B cell (primary cell): ENCODE results near the gene FOXK1. TPM values are rescaled to one million over a fixed set of nuclear protein-coding genes. Genes with fewer than 3 reads are reported as not detected.

Experiments
- ATAC-seq: fragments of 200-7000 bp; cut with Tn5 transposase; one replicate; pipeline ENCODE4 v1.10.0; 2021; ENCODE audit warnings: low read depth, mild to moderate bottlenecking, moderate number of reproducible peaks, moderate library complexity
- CTCF ChIA-PET: fragments of 350-600 bp; sonication (Branson Sonifier 250); formaldehyde crosslinking; loops from one replicate; lab custom pipeline; 2021; ENCODE audit warnings: antibody characterized with exemption, inconsistent platforms; lab: Charles Lee
- POLR2A ChIA-PET: fragments of 350-600 bp; sonication (Branson Sonifier 250); formaldehyde crosslinking; loops from one replicate; lab custom pipeline; 2021; ENCODE audit warnings: antibody characterized with exemption; lab: Charles Lee
- DNase-seq: peaks from one replicate; pipeline ENCODE4 v3.0.0; 2013
- H2AFZ ChIP-seq: 2 replicates; pipeline ENCODE4 v1.6.1; 2012; ENCODE audit warnings: mild to moderate bottlenecking, low read depth, low read length; ENCODE audit not compliant: insufficient read depth, poor library complexity, severe bottlenecking
- H3K27ac ChIP-seq, 2 donors: 1 replicate in 1 of 2; 2 replicates in 1 of 2; pipeline ENCODE4 v1.5.1; 2012 to 2013; ENCODE audit warnings: low read length in 2 of 2, mild to moderate bottlenecking in 2 of 2, moderate library complexity in 1 of 2
- H3K27me3 ChIP-seq, 4 experiments: fragments of 200-600 bp in 1 of 4; sonication (generic) in 1 of 4; replicated peaks in 1 of 4; 1 replicate in 2 of 4; 2 replicates in 2 of 4; pipeline versions ENCODE4 v1.6.1 to v1.7.0; 2013 to 2016; ENCODE audit warnings: low read length in 3 of 4, mild to moderate bottlenecking in 2 of 4, mixed read lengths in 1 of 4, moderate library complexity in 1 of 4; ENCODE audit not compliant: insufficient read depth in 4 of 4, control insufficient read depth in 3 of 4; ENCODE audit errors: control extremely low read depth in 1 of 4
- H3K36me3 ChIP-seq, 2 experiments: replicated peaks in 1 of 2; 1 replicate in 1 of 2; 2 replicates in 1 of 2; pipeline versions ENCODE4 v1.6.1 to v1.7.1; 2013; ENCODE audit warnings: low read length in 1 of 2; ENCODE audit not compliant: insufficient read depth in 2 of 2, control insufficient read depth in 1 of 2; ENCODE audit errors: control extremely low read depth in 1 of 2, extremely low read depth in 1 of 2
- H3K4me1 ChIP-seq, 2 donors: fragments of 200-600 bp in 1 of 2; sonication (generic) in 1 of 2; 1 replicate in 1 of 2; 2 replicates in 1 of 2; pipeline versions ENCODE4 v1.5.1 to v1.6.1; 2013 to 2017; ENCODE audit warnings: low read length in 2 of 2; ENCODE audit not compliant: control insufficient read depth in 2 of 2, insufficient read depth in 2 of 2
- H3K4me2 ChIP-seq: replicated peaks from 2 replicates; pipeline ENCODE3; 2012; ENCODE audit warnings: mild to moderate bottlenecking, low read depth, low read length; ENCODE audit not compliant: poor library complexity, severe bottlenecking
- H3K4me3 ChIP-seq, 5 experiments: fragments of 200-600 bp in 1 of 5; sonication (generic) in 1 of 5; 1 replicate in 3 of 5; 2 replicates in 2 of 5; pipeline versions ENCODE4 v1.5.1 to v1.7.0; 2011 to 2016; ENCODE audit warnings: low read length in 4 of 5, mild to moderate bottlenecking in 4 of 5, low read depth in 2 of 5, control low read depth in 1 of 5, moderate library complexity in 1 of 5; ENCODE audit not compliant: insufficient read depth in 1 of 5; ENCODE audit errors: control extremely low read depth in 1 of 5, extremely low read depth in 1 of 5
- H3K79me2 ChIP-seq: fragments of 200-600 bp; sonication (generic); one replicate; pipeline ENCODE4 v1.6.0; 2016; ENCODE audit warnings: low read length; ENCODE audit not compliant: control insufficient read depth, insufficient read depth
- H3K9ac ChIP-seq: fragments of 200-600 bp; sonication (generic); 2 replicates; pipeline ENCODE4 v1.6.1; 2017; ENCODE audit warnings: mild to moderate bottlenecking, low read length, moderate library complexity
- H3K9me3 ChIP-seq, 3 donors: one replicate each; pipeline versions ENCODE4 v1.6.1 to v1.7.1; 2013; ENCODE audit warnings: low read length in 2 of 3; ENCODE audit not compliant: control insufficient read depth in 2 of 3, insufficient read depth in 1 of 3; ENCODE audit errors: control extremely low read depth in 1 of 3
- H4K20me1 ChIP-seq: 2 replicates; pipeline ENCODE4 v1.6.0; 2012; ENCODE audit warnings: mild to moderate bottlenecking, low read length; ENCODE audit not compliant: insufficient read depth, control insufficient read depth, poor library complexity, severe bottlenecking
- H3K27ac Mint-ChIP-seq: one replicate; pipeline ENCODE4 v1.8.0; 2021; ENCODE audit warnings: mixed read lengths
- H3K27me3 Mint-ChIP-seq: one replicate; pipeline ENCODE4 v1.8.0; 2021; ENCODE audit warnings: mixed read lengths
- H3K4me1 Mint-ChIP-seq: one replicate; pipeline ENCODE4 v1.8.0; 2021; ENCODE audit warnings: mixed read lengths
- H3K4me3 Mint-ChIP-seq: one replicate; pipeline ENCODE4 v1.8.0; 2021; ENCODE audit warnings: mixed read lengths
- H3K9me3 Mint-ChIP-seq: one replicate; pipeline ENCODE4 v1.8.0; 2022; ENCODE audit warnings: mixed read lengths; ENCODE audit not compliant: insufficient read depth
- EZH2 ChIP-seq: IDR thresholded peaks from 2 replicates; pipeline ENCODE4 v1.6.1; 2012; ENCODE audit warnings: borderline replicate concordance, low read depth, mild to moderate bottlenecking, moderate library complexity, low read length; ENCODE audit not compliant: insufficient read depth, poor library complexity, severe bottlenecking
- WGBS: methylation state at CpG from one replicate; pipeline ENCODE4 v1.1.5; 2013; ENCODE audit warnings: missing lambda C conversion rate; ENCODE audit not compliant: insufficient coverage; 5-methylcytosine and 5-hydroxymethylcytosine counted together
- intact Hi-C: fragments of 100-400 bp; cut with micrococcal nuclease; formaldehyde crosslinking; loops from one replicate; pipeline ENCODE4 v1.10.0; 2022
- polyA plus RNA-seq: library from polyadenylated mRNA; depleted of rRNA; stranded (reverse); fragments of >200 nt; gene quantifications from 2 replicates; pipeline ENCODE4 v1.2.3, GENCODE V29; 2012
- total RNA-seq, 2 donors: library from RNA; stranded (reverse); fragments of 120-200 nt in 1 of 2; gene quantifications; 1 replicate in 1 of 2; 2 replicates in 1 of 2; pipeline versions ENCODE4 v1.2.3 to v1.2.4, GENCODE V29; 2013 to 2022
- TF ChIP-seq, protein P1 (sequence below): fragments of 200-600 bp; IDR thresholded peaks from one replicate; pipeline ENCODE4 v1.8.0; 2022; ENCODE audit warnings: antibody characterized with exemption, mild to moderate bottlenecking

FOXK1 gene
- total and polyA plus RNA-seq, 2 donors (not counting 1 experiment from before 2014, with no cell fraction given): 17.9 to 56.2 TPM

- POLR2A ChIA-PET: no interaction called here
- Histone ChIP-seq H2AFZ (no peak overlapping the region), H3K27me3 (no peaks in the 10 kb centered on the region), H3K9me3 (no peaks in the 10 kb centered on the region), H3K4me2 (no peak overlapping the region), H4K20me1 (peaks cover 7% of the 10 kb centered on the region), H3K27ac (no peak overlapping the region), H3K4me1 (no peaks in the 10 kb centered on the region), H3K36me3 (peaks cover 0 to 61% of the 10 kb centered on the region in 2 experiments), H3K79me2 (peaks cover 4% of the 10 kb centered on the region), H3K4me3 (no peak overlapping the region), H3K9ac (no peak overlapping the region)
- 98% methylated on average over 32 of the region's 32 CpGs for WGBS
- no peaks in the 10 kb centered on the region for H3K9me3 Mint-ChIP-seq
- ATAC-seq (no peak), DNase-seq (no peak)
- no peak overlapping the region for H3K4me3 Mint-ChIP-seq
- intact Hi-C loops: no loop called here
- no peak overlapping the region for H3K27ac Mint-ChIP-seq
- CTCF ChIA-PET: interaction anchor here (1.0 kb wide), 1 partner anchor 9 kb away, joined by 3 read pairs; no protein-coding TSS in a partner anchor
- TF ChIP-seq, protein P1, sequence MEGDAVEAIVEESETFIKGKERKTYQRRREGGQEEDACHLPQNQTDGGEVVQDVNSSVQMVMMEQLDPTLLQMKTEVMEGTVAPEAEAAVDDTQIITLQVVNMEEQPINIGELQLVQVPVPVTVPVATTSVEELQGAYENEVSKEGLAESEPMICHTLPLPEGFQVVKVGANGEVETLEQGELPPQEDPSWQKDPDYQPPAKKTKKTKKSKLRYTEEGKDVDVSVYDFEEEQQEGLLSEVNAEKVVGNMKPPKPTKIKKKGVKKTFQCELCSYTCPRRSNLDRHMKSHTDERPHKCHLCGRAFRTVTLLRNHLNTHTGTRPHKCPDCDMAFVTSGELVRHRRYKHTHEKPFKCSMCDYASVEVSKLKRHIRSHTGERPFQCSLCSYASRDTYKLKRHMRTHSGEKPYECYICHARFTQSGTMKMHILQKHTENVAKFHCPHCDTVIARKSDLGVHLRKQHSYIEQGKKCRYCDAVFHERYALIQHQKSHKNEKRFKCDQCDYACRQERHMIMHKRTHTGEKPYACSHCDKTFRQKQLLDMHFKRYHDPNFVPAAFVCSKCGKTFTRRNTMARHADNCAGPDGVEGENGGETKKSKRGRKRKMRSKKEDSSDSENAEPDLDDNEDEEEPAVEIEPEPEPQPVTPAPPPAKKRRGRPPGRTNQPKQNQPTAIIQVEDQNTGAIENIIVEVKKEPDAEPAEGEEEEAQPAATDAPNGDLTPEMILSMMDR: no peak
- no peak for TF ChIP-seq EZH2
- H3K4me1 Mint-ChIP-seq: no peaks in the 10 kb centered on the region
- H3K27me3 Mint-ChIP-seq: no peaks in the 10 kb centered on the region
These were observed 81.1 kb downstream of the FOXK1 start for GRCh38 chr7:4763091-4763793.

DNA sequence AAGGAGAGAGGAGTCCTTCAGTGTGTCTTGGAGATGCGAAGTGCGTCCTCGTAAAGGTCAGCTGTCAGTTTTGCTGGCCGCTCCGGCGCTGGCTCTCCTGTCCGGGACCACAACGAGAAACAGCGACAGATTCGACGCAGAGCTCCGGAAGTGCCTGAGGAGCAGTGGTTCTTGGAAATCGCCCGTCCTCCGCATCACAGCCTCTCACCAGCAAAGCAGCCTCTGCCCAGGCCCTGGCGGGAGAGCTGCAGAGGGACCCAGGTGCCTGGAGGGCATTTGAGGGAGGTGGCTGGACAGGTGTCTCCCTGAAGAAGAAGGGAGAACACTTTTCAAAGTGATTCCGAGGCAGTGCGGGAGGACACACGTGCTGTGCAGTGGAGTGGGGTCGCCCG is 81.7 kb downstream of the FOXK1 start:
- H3K36me3 ChIP-seq: peaks cover 0 to 56% of the 10 kb centered on the region in 2 experiments
- no peaks in the 10 kb centered on the region for H3K9me3 ChIP-seq
- H3K27me3 ChIP-seq: no peaks in the 10 kb centered on the region
- Mint-ChIP-seq H3K9me3 (no peaks in the 10 kb centered on the region), H3K27me3 (no peaks in the 10 kb centered on the region), H3K4me3 (no peak overlapping the region), H3K4me1 (no peaks in the 10 kb centered on the region), H3K27ac (no peak overlapping the region)
- TF ChIP-seq, protein P1: no peak
- no peak for TF ChIP-seq EZH2
- H3K79me2 ChIP-seq: peaks cover 4% of the 10 kb centered on the region
- H3K9ac ChIP-seq: no peak overlapping the region
- no peak overlapping the region for H3K4me2 ChIP-seq
- CTCF ChIA-PET: interaction anchor here (0.6 to 1.0 kb wide), 2 partner anchors 9 to 217 kb away, joined by 3 read pairs; no protein-coding TSS in a partner anchor
- intact Hi-C loops: no loop called here
- DNase-seq (no peak), ATAC-seq (no peak)
- no peaks in the 10 kb centered on the region for H3K4me1 ChIP-seq
- H3K27ac ChIP-seq: no peak overlapping the region
- H2AFZ ChIP-seq: no peak overlapping the region
- POLR2A ChIA-PET: no interaction called here
- H3K4me3 ChIP-seq: no peak overlapping the region
- WGBS: 98% methylated on average over 15 of the region's 21 CpGs
- peaks cover 13% of the 10 kb centered on the region for H4K20me1 ChIP-seq
